MCF 10A (cell line): Measurements from ENCODE around the gene ERGIC1. TPM values are rescaled to one million over a fixed set of nuclear protein-coding genes. Genes with fewer than 3 reads are reported as not detected.

Source experiments
- BruUV-seq: library from RNA; stranded (reverse); fragments of 400-500 nt; replicated peaks from 2 replicates; lab custom pipeline; 2021; lab: Mats Ljungman, UMichigan
- CTCF ChIA-PET: fragments of 300-600 bp; sonication (Branson Sonifier 250); formaldehyde crosslinking; extraction: SDS; loops from one replicate; lab custom pipeline; 2021; ENCODE audit warnings: antibody characterized with exemption, inconsistent platforms; lab: Yijun Ruan, JAX
- POLR2A ChIA-PET: fragments of 300-600, 350-650 bp; sonication (Branson Sonifier 250); formaldehyde crosslinking; extraction: SDS; loops from one replicate; lab custom pipeline; 2020; ENCODE audit warnings: antibody characterized with exemption, inconsistent platforms; lab: Yijun Ruan, JAX
- DNase-seq: peaks from one replicate; pipeline ENCODE4 v3.0.0-alpha.2; 2018; ENCODE audit not compliant: unreplicated experiment
- H3K27ac Mint-ChIP-seq: one replicate; pipeline ENCODE4 v1.8.0; 2022; ENCODE audit warnings: mild to moderate bottlenecking, low read depth, mixed read lengths; ENCODE audit not compliant: unreplicated experiment
- H3K27me3 Mint-ChIP-seq: one replicate; pipeline ENCODE4 v1.8.0; 2022; ENCODE audit warnings: mixed read lengths; ENCODE audit not compliant: insufficient read depth, unreplicated experiment
- H3K36me3 Mint-ChIP-seq: one replicate; pipeline ENCODE4 v1.8.0; 2022; ENCODE audit warnings: mild to moderate bottlenecking, moderate library complexity, mixed read lengths; ENCODE audit not compliant: insufficient read depth, unreplicated experiment
- H3K4me1 Mint-ChIP-seq: one replicate; pipeline ENCODE4 v1.8.0; 2022; ENCODE audit warnings: mixed read lengths; ENCODE audit not compliant: insufficient read depth, unreplicated experiment
- H3K4me3 Mint-ChIP-seq: one replicate; pipeline ENCODE4 v1.8.0; 2022; ENCODE audit warnings: mild to moderate bottlenecking, moderate library complexity, mixed read lengths; ENCODE audit not compliant: unreplicated experiment
- H3K9me3 Mint-ChIP-seq: one replicate; pipeline ENCODE4 v1.8.0; 2022; ENCODE audit warnings: mixed read lengths; ENCODE audit not compliant: unreplicated experiment
- intact Hi-C: fragments of 100-400 bp; cut with micrococcal nuclease; formaldehyde crosslinking; loops from 2 replicates; pipeline ENCODE4 v1.14.1; 2022
- total RNA-seq: library from RNA; stranded (reverse); gene quantifications from 2 replicates; pipeline ENCODE4 v1.2.3, GENCODE V29; 2022
- TF ChIP-seq, protein P1 (sequence below): fragments of 200-600 bp; IDR thresholded peaks from one replicate; pipeline ENCODE4 v1.8.0; 2022; ENCODE audit warnings: antibody characterized with exemption, mild to moderate bottlenecking; ENCODE audit not compliant: unreplicated experiment

The ERGIC1 gene
- total RNA-seq, 1 experiment from 2014 or later = 257 TPM

DNA sequence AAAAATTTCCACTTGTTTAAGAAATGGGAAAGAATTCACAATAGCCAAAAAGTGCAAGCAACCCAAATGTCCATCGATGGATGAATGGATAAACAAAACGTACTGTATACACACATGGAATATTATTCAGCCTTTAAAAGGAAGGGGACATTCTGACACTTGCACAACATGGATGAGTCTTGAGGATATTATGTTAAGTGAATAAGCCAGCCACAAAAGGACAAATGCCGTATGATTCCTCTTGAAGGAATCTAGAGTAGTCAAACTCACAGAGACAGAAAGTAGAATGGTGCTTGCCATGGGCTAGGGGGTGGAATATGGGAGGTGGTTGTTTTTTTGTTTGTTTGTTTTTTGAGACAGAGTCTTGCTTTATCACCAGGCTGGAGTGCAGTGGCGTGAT, 145.7 kb downstream of the ERGIC1 start:
- Mint-ChIP-seq H3K9me3 (no peaks in the 10 kb centered on the region), H3K4me3 (no peak overlapping the region), H3K27me3 (no peaks in the 10 kb centered on the region), H3K4me1 (no peaks in the 10 kb centered on the region), H3K27ac (no peak overlapping the region), H3K36me3 (no peaks in the 10 kb centered on the region)
- TF ChIP-seq, protein P1, sequence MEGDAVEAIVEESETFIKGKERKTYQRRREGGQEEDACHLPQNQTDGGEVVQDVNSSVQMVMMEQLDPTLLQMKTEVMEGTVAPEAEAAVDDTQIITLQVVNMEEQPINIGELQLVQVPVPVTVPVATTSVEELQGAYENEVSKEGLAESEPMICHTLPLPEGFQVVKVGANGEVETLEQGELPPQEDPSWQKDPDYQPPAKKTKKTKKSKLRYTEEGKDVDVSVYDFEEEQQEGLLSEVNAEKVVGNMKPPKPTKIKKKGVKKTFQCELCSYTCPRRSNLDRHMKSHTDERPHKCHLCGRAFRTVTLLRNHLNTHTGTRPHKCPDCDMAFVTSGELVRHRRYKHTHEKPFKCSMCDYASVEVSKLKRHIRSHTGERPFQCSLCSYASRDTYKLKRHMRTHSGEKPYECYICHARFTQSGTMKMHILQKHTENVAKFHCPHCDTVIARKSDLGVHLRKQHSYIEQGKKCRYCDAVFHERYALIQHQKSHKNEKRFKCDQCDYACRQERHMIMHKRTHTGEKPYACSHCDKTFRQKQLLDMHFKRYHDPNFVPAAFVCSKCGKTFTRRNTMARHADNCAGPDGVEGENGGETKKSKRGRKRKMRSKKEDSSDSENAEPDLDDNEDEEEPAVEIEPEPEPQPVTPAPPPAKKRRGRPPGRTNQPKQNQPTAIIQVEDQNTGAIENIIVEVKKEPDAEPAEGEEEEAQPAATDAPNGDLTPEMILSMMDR = no peak
- CTCF ChIA-PET = interaction anchor here (0.6 to 4.1 kb wide), 14 partner anchors 13 to 596 kb away, joined by 3 to 22 read pairs (median 4); no protein-coding TSS in a partner anchor
- intact Hi-C loops = loop anchor here (10.0 kb wide), 2 partner anchors 595 to 1005 kb away; partner anchors contain the start of gene C5orf47
- POLR2A ChIA-PET = interaction anchor here (1.3 to 3.0 kb wide), 3 partner anchors 77 to 636 kb away, joined by 3 to 11 read pairs (median 8); partner anchors contain the start of gene STC2
- DNase-seq = no peak
- BruUV-seq = no TSS peak

DNA sequence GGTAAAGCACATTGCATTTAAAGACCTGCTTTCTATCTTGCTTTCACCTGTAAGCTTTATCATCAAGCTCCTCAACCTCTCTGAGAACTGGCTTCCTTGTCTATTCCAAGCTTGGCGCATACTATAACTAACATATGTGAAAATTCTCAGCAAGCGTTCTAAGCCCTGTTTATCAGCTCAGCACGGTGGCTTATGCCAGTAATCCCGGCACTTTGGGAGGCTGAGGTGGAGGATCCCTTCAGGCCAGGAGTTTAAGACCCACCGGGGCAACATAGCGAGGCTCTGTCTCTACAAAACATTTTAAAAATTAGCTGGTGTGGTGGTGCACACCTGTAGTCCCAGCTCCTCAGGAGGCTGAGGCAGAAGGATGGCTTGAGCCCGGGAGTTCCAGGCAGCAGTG, 147.9 kb downstream of the ERGIC1 start:
- TF ChIP-seq, protein P1 = no peak
- no peaks in the 10 kb centered on the region for H3K27me3 Mint-ChIP-seq
- no peak for DNase-seq
- peaks cover 14% of the 10 kb centered on the region for H3K36me3 Mint-ChIP-seq
- intact Hi-C loops = no loop called here
- H3K9me3 Mint-ChIP-seq = no peaks in the 10 kb centered on the region
- no peak overlapping the region for H3K4me3 Mint-ChIP-seq
- peaks cover 6% of the 10 kb centered on the region for H3K4me1 Mint-ChIP-seq
- no TSS peak for BruUV-seq
- ChIA-PET POLR2A (interaction anchor here (0.6 to 3.8 kb wide), 4 partner anchors 22 to 1225 kb away, joined by 3 to 49 read pairs (median 6); partner anchors contain the start of gene RPL26L1), CTCF (interaction anchor here (0.6 to 2.3 kb wide), 12 partner anchors 14 to 989 kb away, joined by 3 to 6 read pairs (median 4); no protein-coding TSS in a partner anchor)
- H3K27ac Mint-ChIP-seq = no peak overlapping the region

DNA sequence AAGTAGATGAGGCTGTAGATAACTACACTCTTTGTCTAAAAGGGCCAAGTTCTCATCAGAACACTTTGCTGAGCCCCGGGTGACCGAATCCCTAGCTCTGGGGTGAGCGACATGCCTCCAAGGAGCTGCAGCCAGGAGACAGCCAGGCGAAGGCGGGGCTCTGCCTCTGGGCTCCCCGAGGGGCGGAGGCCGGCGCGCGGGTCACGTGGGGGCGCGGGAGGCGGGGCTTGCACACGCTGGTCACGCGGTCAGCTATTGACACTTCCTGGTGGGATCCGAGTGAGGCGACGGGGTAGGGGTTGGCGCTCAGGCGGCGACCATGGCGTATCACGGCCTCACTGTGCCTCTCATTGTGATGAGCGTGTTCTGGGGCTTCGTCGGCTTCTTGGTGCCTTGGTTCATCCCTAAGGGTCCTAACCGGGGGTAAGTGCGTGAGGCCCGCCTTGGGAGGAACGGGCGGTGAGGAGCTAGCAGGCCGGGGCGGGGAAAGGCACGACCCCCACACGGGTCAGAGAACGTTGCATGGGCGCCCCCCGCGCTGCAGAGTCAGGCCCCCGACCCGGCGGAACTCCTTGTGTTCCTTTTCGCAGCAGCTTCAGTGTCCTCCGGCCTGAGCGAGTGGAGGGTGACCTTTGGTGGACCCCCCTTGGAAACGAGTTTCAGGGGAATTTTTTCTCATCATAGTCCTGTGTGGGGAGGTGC, 149.6 kb downstream of the ERGIC1 start, which contains the start of gene ATP6V0E1:
ATP6V0E1 (plus strand) TSS at position 230 of the 702 bp plus-strand sequence; CDS start at position 320, 90 bp downstream.
- TF ChIP-seq, protein P1 = no peak
- BruUV-seq = TSS peak; percentile 62
- H3K9me3 Mint-ChIP-seq = no peaks in the 10 kb centered on the region
- ChIA-PET POLR2A (interaction anchor here (0.6 to 4.5 kb wide), 77 partner anchors 11 to 841 kb away, joined by 3 to 97 read pairs (median 5); partner anchors contain the start of genes BNIP1, DUSP1, RPL26L1 and STC2), CTCF (interaction anchor here (0.6 to 2.3 kb wide), 22 partner anchors 11 to 998 kb away, joined by 3 to 12 read pairs (median 4); partner anchors contain the start of genes RPL26L1 and STC2)
- peaks cover 6% of the 10 kb centered on the region for H3K4me1 Mint-ChIP-seq
- intact Hi-C loops = loop anchor here (1.0 kb wide), 4 partner anchors 74 to 349 kb away; partner anchors contain the start of gene BNIP1
- H3K27ac Mint-ChIP-seq = peak within 1 kb of the TSS; percentile 91
- H3K36me3 Mint-ChIP-seq = peaks cover 31% of the 10 kb centered on the region
- DNase-seq = peak; percentile 96
- peak within 1 kb of the TSS; percentile 94 for H3K4me3 Mint-ChIP-seq
- no peaks in the 10 kb centered on the region for H3K27me3 Mint-ChIP-seq
